ENCODE results near the gene ANKRD6.

ANKRD6 gene

GRCh38 chr6:89566930-89567629, 134.1 kb downstream of the ANKRD6 start:
- DNase-seq = no peak

GRCh38 chr6:89567630-89568390, 134.9 kb downstream of the ANKRD6 start:
- DNase-seq = no peak

- no peak for DNase-seq
Observed at GRCh38 chr6:89574910-89575561, 142.1 kb downstream of the ANKRD6 start.

DNA sequence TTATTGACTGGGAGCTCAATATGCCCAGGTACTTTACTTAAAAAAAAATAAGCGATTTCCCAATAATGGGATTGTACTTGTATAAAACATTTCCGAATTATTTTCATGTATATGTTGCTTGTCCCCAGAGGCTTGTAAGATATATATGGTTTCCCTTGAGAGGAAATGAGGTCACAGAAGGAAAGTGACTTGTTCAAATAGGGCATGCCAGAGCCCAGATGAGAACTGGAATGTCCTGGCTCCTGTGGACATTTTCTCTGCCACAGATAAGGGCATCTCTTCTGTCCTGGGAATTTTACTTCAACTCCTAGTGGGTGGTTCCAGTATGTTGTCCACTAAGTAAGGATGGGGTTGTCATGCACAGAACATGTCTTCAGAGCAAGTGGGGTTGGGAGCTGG, 142.6 kb downstream of the ANKRD6 start:
- no peak for DNase-seq

DNA sequence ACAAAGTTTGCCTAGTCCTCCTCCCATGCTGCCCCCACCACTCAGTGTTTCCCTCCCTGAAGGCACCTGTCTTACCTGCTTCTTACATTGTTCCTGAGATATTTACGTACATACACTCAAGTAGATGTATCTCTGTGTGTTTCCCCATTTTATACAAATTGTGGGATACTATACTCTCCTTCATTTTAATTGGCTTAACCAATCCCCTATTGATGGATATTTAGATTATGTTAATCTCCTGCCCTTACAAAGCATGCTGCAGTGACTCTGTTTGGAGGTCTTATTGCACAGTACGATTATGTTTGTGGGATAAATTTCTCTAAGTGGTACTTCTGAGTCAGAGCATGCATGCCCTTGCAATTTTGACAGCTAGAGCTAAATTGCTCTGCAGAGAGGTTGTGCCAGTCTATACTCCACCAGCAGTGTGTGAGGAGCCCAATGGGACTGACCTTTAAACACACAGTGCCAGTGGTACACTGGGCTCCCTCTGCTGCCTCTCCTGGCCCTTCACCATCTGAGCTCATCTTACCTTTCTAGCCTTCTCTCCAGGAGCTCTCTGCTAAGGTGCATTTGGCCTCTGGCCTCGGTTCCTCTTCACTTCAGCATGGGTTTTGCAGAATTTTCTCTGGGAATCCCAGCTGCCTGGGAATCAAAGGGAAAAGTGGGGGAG, 148.2 kb downstream of the ANKRD6 start:
- DNase-seq = no peak

- peak; percentile 65 for DNase-seq
Observed at GRCh38 chr6:89581689-89582088, 148.7 kb downstream of the ANKRD6 start.

GRCh38 chr6:89582669-89583325, 149.8 kb downstream of the ANKRD6 start:
- DNase-seq = peak; percentile 41

- no peak for DNase-seq
Observed at GRCh38 chr6:89583559-89583958, 150.6 kb downstream of the ANKRD6 start.

DNA sequence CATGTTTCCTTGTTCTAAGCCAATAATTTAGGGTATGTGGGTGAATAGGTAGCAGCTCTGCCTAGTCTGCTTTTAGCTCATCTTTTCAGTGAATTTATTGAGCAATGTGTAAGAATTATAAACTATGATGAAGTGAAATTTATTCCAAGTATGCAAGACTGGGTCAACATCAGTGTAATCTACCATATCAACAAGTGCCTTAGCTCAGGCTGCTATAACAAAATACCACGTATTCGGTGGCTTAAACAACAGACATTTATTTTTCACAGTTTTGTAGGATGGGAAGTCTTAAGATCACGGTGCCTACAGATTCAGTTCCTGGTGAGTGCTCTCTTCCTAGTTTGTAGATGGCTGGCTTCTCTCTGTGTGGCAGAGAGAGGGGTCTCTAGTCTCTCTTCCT, 151.6 kb downstream of the ANKRD6 start:
- DNase-seq = no peak

GRCh38 chr6:89585154-89585553, 152.2 kb downstream of the ANKRD6 start:
- DNase-seq = no peak

DNA sequence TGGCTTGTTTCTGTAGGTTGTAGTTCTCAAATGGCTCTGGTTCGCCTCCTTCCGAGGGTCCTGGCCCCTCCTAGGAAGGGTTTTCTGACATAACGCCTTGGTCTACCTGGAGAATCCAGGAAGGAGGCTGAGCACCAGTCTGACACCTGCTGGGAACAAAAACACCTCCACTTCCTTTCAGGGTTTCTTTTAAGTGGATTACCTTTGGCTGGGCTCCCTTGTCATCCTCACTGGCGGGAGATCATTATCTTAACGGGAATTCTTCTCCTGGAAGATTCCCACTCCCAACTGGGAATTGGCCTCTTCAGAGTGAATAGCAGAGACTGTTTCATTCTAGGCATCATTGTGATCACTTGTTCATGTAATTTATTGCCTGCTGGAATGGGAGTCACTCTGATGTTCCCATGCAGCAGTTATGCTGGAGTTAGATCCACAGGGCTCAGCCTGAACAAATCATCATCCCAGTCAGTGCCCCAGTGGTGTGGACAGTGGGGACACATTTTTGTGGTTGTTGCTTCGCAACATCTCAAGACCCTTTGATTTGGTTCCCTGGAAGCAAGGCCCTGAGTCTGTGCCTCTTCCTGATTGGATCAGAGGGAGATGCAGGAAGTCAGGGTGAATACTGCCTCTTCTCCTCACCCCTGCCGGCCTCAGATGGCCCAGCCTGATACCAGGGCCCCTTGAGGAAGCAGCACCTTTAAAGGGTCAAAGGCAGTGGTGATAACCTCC, 156.5 kb downstream of the ANKRD6 start:
- no peak for DNase-seq

DNA sequence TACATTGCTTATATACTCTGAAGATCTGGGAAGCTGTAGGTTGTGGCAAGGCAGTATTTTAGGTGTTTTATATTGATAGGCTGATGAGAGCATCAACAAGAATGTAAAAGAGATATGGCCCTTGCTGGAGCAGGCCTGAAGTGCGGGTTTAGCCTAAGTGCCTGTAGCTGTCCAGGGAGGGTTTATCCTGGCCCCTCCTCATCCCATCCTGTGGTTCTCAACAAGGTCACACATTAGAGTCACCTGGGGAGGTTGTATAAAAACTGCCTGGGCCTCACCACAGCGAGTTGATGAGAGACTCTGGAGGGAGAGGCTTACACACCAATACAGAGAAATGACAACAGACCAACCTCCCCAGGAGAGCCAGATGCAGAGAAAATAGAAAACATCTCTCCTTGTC, 157.2 kb downstream of the ANKRD6 start:
- no peak for DNase-seq

- DNase-seq = no peak
Observed at GRCh38 chr6:89591745-89592144, 158.8 kb downstream of the ANKRD6 start.

DNA sequence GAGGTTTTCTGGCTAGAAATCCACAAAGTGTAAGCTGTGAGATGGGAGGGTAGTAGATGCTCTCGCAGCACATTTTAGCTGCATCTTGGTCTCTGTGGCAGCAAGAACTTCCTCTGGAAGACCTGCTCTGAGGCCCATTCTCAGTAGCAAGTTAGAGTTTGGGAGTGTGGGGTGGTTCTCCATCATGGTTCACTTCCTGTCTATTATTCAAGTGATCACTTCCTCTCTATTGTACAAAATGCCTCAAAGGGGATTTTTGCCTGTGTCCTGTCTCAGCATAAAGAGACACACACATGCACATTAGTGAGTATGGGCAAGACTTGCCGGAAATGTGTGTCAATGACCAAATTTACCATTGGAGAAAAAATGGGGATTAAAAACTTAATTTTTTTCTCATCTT, 163.1 kb downstream of the ANKRD6 start:
- no peak for DNase-seq

DNA sequence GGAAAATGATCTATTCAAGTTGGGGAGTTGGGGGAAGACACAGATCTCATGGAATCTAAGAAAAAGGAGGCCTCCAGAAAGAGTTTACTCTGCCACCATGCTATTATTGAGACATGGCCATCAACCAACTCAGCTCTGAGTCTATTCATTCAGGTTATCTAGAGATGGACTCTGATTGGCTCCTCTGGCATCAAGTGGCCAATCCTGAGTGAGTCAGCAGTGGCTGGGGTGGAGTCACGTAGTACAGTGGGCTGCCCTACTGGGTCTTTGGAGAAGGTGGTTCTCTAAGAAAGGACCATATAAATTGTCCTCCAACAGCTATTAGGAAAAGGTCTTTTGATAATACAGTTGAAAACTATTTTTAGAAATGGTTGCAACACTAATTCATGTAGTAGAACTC, 163.5 kb downstream of the ANKRD6 start:
- no peak for DNase-seq

DNA sequence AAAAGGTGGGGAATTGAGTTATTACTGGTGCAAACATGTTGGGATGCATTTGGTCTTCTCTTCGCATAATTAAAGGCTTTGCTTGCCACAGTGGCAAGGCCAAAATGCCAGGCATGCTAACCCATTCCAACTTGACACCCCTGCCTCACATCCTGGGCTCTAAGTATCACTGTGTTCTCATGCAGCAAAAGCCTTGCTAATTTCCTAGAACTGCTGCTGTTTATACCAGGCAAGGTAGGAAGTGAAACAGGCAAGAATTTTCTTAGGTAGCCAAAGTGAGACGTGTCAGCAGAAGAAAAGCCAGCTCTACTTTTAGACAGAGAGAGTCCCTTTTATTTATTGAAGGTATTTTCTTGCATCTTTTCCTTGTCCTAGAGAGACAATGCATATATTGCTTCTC, 164.4 kb downstream of the ANKRD6 start:
- no peak for DNase-seq

- peak; percentile 36 for DNase-seq
Observed at GRCh38 chr6:89597988-89598387, 165.0 kb downstream of the ANKRD6 start.

DNA sequence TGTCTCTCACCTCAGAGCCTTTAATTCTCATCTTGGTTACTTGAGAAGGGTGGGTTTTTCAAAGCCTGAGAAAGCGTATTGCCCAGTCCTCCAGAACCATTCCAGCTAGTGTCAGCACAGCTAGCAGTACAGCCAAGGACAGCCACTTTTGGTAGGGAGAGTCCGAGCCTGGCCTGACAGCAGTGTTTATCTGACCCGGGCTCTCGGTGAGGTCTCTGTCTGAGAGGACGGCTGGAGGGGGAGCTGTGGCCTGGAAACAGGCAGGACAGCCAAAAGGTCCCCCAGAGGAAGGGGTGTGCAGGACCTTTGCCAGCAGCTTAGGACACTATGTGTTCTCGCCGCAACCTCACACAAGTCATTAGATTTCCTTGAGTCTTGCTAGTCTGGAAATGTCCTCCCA, 166.8 kb downstream of the ANKRD6 start:
- DNase-seq = no peak

- no peak for DNase-seq
Observed at GRCh38 chr6:89602166-89602565, 169.2 kb downstream of the ANKRD6 start.

DNA sequence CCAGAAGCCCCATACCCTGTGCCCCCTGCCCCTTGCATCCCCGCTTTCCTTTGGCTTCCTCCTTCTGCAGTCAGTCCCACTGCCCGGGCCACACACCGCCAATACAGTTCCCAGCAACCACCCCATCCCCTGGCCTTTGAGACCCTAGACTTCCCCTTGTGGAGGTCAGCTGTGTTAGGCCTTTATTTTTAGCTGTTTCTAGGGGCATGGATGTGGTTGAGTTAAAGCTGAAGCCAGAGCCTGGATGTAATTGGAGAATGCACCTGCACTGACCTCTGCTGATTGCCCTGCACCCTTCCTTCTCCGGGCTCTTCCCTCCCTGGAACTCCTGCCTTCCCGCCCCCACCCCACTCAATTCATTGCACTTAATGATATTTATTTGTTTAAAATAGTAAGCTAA, 171.7 kb downstream of the ANKRD6 start:
- DNase-seq = no peak

- peak; percentile 47 for DNase-seq
Observed at GRCh38 chr6:89605861-89606260, 172.9 kb downstream of the ANKRD6 start.

GRCh38 chr6:89610149-89610642, 177.2 kb downstream of the ANKRD6 start:
- peak; percentile 47 for DNase-seq
